MM.1S (cell line): ENCODE results near the gene LBX1.

Experiments used
- DNase-seq: peaks from one replicate; pipeline ENCODE4 v3.0.0-alpha.2; 2015
- H2AFZ ChIP-seq: fragments of 300-600 bp; sonication (generic); 2 replicates; pipeline ENCODE4 v1.6.0; 2016; ENCODE audit warnings: antibody characterized with exemption, low read length
- H3F3A ChIP-seq: fragments of 300-600 bp; sonication (generic); 2 replicates; pipeline ENCODE4 v1.6.1; 2016; ENCODE audit warnings: mild to moderate bottlenecking, antibody characterized with exemption, low read length, moderate library complexity, mixed read lengths; ENCODE audit not compliant: insufficient read depth
- H3K27ac ChIP-seq: fragments of 300-600 bp; sonication (generic); 2 replicates; pipeline ENCODE4 v1.5.1; 2016; ENCODE audit warnings: mild to moderate bottlenecking, low read length
- H3K27me3 ChIP-seq: fragments of 300-600 bp; sonication (generic); replicated peaks from 2 replicates; pipeline ENCODE4 v1.6.0; 2016; ENCODE audit warnings: low read length; ENCODE audit not compliant: insufficient read depth
- H3K36me3 ChIP-seq: fragments of 300-600 bp; sonication (generic); replicated peaks from 2 replicates; pipeline ENCODE4 v1.6.1; 2016; ENCODE audit warnings: mild to moderate bottlenecking, low read length, mixed read lengths; ENCODE audit not compliant: insufficient read depth
- H3K4me1 ChIP-seq: fragments of 300-600 bp; sonication (generic); 2 replicates; pipeline ENCODE4 v1.6.1; 2016; ENCODE audit warnings: low read length, mixed read lengths
- H3K4me2 ChIP-seq: fragments of 300-600 bp; sonication (generic); 2 replicates; pipeline ENCODE4 v1.6.0; 2016; ENCODE audit warnings: low read depth, low read length
- H3K4me3 ChIP-seq: fragments of 300-600 bp; sonication (generic); 2 replicates; pipeline ENCODE4 v1.5.1; 2016; ENCODE audit warnings: low read length, mixed read lengths
- H3K79me2 ChIP-seq: fragments of 300-600 bp; sonication (generic); 2 replicates; pipeline ENCODE4 v1.6.1; 2016; ENCODE audit warnings: mixed run types, low read length, mixed read lengths
- H3K9ac ChIP-seq: fragments of 300-600 bp; sonication (generic); 2 replicates; pipeline ENCODE4 v1.6.1; 2016; ENCODE audit warnings: low read length, mixed read lengths
- H3K9me2 ChIP-seq: fragments of 300-600 bp; sonication (generic); replicated peaks from 2 replicates; pipeline ENCODE4 v1.6.1; 2016; ENCODE audit warnings: mild to moderate bottlenecking, low read length, mixed read lengths; ENCODE audit not compliant: insufficient read depth
- H3K9me3 ChIP-seq: fragments of 300-600 bp; sonication (generic); replicated peaks from 2 replicates; pipeline ENCODE4 v1.6.1; 2016; ENCODE audit warnings: mild to moderate bottlenecking, low read length, mixed read lengths; ENCODE audit not compliant: insufficient read depth
- H4K20me1 ChIP-seq: fragments of 300-600 bp; sonication (generic); 2 replicates; pipeline ENCODE4 v1.6.1; 2016; ENCODE audit warnings: mild to moderate bottlenecking, low read length, moderate library complexity, mixed read lengths; ENCODE audit not compliant: insufficient read depth
- CTCF ChIP-seq: fragments of 300-600 bp; sonication (generic); IDR thresholded peaks from 2 replicates; pipeline ENCODE4 v1.5.1; 2016; ENCODE audit warnings: antibody characterized with exemption, low read length, mixed read lengths
- EZH2 ChIP-seq: fragments of 300-600 bp; sonication (generic); optimal IDR thresholded peaks from 2 replicates; pipeline ENCODE3; 2017; ENCODE audit warnings: low read depth, mild to moderate bottlenecking, antibody characterized with exemption, low read length, mixed read lengths
- EZH2phosphoT487 ChIP-seq: fragments of 300-600 bp; sonication (generic); IDR thresholded peaks from 2 replicates; pipeline ENCODE4 v1.6.1; 2018; ENCODE audit warnings: antibody characterized with exemption, low read length

Gene LBX1

DNA sequence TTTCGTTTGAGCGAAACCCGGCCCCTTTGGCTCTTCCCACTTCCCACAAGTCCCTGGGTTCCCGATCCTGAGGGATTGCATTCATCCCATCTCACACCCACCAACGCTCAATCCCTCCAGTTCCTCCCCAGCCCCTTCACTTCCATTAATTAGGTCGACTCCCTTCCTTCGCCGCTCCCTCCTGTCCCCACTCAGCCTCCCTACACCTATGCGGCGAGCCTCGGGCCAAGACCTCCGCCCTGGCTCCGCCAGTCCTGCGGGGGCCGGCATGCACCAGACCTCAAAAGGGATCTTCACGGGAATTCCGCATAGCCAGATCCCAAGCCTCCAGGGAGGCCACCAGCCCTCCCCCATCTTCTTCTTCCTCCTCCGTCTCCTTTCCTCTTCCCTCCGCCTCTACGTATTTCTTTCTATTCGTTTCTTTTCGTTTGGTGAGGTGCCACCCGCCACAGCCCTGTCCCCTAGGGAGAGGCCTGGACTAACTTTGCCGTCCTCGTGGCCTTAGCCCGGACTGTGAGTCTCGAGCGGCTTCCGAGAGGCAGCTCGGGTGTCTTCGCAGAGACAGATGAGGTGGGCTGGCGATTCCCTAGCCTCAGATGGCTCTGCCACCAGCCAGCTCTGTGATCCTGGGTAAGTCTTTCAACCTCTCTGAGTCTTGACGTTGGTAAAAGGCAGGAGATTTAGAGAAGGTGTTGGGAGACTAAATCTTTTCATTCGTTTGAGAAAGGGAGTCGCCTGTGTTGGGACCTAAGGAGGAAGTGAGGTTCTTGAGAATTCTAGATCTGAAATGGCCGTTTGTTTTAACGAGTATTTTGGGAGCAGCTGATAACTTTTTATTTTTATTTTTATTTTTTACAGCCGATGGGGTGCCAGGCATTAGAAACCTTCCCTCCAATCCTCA is 8.1 kb upstream of the LBX1 start:
- no peaks in the 10 kb centered on the region for H3K79me2 ChIP-seq
- H3F3A ChIP-seq: no peaks in the 10 kb centered on the region
- no peaks in the 10 kb centered on the region for H3K9me3 ChIP-seq
- H3K9me2 ChIP-seq: no peaks in the 10 kb centered on the region
- no peak overlapping the region for H3K4me3 ChIP-seq
- H3K9ac ChIP-seq: no peak overlapping the region
- peaks cover 56% of the 10 kb centered on the region for H3K27me3 ChIP-seq
- no peak overlapping the region for H3K4me2 ChIP-seq
- no peaks in the 10 kb centered on the region for H3K4me1 ChIP-seq
- H2AFZ ChIP-seq: no peak overlapping the region
- DNase-seq: no peak
- no peaks in the 10 kb centered on the region for H3K36me3 ChIP-seq
- no peaks in the 10 kb centered on the region for H4K20me1 ChIP-seq
- H3K27ac ChIP-seq: no peak overlapping the region
- no peak for TF ChIP-seq EZH2
- no peak for TF ChIP-seq EZH2phosphoT487
- TF ChIP-seq CTCF: no peak

DNA sequence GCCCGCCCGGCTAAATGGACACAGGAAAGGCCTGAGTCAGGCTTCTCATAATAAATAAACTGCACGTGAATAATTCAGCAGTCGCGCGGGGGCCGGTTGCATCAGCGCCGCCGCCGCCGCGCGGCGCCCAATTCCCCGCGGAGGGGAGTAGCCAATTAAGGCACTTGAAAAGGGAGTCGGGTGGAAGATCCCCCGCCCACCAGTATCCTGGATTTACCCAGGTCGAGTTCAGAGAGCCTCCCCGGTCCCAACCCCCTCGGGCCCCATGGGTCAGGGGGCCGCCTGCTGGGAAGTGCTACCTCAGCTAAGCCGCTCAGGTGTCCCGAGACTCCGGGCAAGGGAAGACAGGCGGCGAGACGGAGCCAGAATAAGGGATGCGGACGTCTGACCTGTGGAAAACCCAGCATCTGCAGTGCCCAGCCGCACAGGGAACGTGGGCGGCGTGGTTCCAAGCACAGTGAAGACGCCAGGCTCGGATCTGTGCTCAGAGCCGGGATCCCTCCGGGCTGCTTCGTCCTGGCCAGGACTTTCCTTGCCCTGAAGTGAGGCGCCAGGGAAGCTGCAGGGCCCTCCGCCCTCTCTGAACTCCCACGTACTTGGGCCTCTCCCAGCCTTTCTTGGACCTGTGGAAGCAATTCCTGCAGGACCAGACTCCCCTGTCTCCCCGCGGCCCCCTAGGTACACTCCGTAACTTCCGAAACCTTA is 7.3 kb upstream of the LBX1 start:
- Histone ChIP-seq H3K9ac (no peak overlapping the region), H3K27ac (no peak overlapping the region), H3K9me3 (no peaks in the 10 kb centered on the region), H3K4me3 (no peak overlapping the region), H2AFZ (no peak overlapping the region), H3K27me3 (peaks cover 64% of the 10 kb centered on the region), H3K4me1 (no peaks in the 10 kb centered on the region), H3K36me3 (no peaks in the 10 kb centered on the region), H3F3A (no peaks in the 10 kb centered on the region), H3K79me2 (no peaks in the 10 kb centered on the region), H3K4me2 (no peak overlapping the region), H4K20me1 (no peaks in the 10 kb centered on the region), H3K9me2 (no peaks in the 10 kb centered on the region)
- no peak for TF ChIP-seq EZH2
- TF ChIP-seq CTCF: no peak
- no peak for TF ChIP-seq EZH2phosphoT487
- no peak for DNase-seq

- Histone ChIP-seq H3F3A (no peaks in the 10 kb centered on the region), H3K4me3 (no peak overlapping the region), H3K9ac (no peak overlapping the region), H2AFZ (no peak overlapping the region), H3K36me3 (no peaks in the 10 kb centered on the region), H3K4me1 (no peaks in the 10 kb centered on the region), H3K4me2 (no peak overlapping the region), H3K9me3 (no peaks in the 10 kb centered on the region), H3K79me2 (no peaks in the 10 kb centered on the region), H3K27ac (no peak overlapping the region), H3K27me3 (peaks cover 72% of the 10 kb centered on the region), H3K9me2 (no peaks in the 10 kb centered on the region), H4K20me1 (no peaks in the 10 kb centered on the region)
- DNase-seq: no peak
- TF ChIP-seq CTCF (no peak), EZH2 (no peak), EZH2phosphoT487 (no peak)
These were observed 6.5 kb upstream of the LBX1 start for GRCh38 chr10:101235766-101236165.
